ENCODE measurements around the gene RGS16. TPM values are rescaled to one million over a fixed set of nuclear protein-coding genes. Genes with fewer than 3 reads are reported as not detected.

Gene RGS16
- total and polyA plus RNA-seq, 9 of the 15 experiments (the other 6 are each of a cell fraction or from before 2014, with no cell fraction given) = 0.07 to 0.55 (median 0.36) TPM

DNA sequence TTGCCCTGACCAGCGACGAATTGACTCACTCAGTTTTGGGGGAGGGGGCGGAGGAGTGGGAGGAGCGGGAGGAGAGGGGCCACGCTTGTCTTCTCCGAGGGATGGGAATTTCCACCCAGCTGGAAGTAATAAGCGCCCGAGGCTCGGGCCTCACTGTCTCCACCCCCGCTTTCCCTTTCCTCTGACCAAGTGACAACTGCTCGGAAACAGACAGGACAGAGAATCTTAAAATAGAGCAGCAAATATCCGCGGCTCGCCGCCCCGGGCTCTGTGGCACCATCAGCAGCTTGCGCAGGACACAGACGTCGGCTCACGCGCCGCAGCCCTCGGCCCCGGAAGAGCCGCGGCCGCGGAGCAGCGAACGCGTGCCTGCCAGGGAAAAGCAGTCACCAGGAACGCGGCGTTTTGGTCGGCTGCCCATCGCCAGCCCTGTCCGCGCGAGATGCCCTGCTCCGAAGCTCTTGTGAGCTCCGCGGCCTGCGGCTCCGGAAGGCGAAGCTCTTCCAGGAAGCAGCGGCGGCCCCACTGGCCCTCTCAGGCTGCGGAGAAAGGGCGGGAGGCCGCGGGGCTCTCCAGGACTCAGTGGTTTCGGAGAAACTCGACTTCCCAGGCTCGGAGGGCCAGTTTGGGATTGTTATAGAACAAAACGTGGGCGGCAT, 10.7 kb upstream of the RGS16 start (continued):
- TF ChIP-seq MAZ (CRISPR knock-in tag; conservative IDR thresholded peaks at IDR 0.05 in 1 of 2, IDR thresholded peaks at IDR 0.05 in 1 of 2) = peak; percentile 63 to 64
- TF ChIP-seq, protein P1, sequence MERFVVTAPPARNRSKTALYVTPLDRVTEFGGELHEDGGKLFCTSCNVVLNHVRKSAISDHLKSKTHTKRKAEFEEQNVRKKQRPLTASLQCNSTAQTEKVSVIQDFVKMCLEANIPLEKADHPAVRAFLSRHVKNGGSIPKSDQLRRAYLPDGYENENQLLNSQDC (CRISPR knock-in tag; IDR thresholded peaks at IDR 0.05) = no peak
- TF ChIP-seq DMBX1 (CRISPR knock-in tag; IDR thresholded peaks at IDR 0.05; ENCODE audit: borderline replicate concordance) = no peak
- TF ChIP-seq JUNB (CRISPR knock-in tag; conservative IDR thresholded peaks at IDR 0.05) = no peak
- TF ChIP-seq MTA2 (IDR thresholded peaks at IDR 0.05; ENCODE audit: low read depth) = no peak
- TF ChIP-seq BRCA1 (IDR thresholded peaks at IDR 0.05) = no peak
- TF ChIP-seq BRCA1 (CRISPR knock-in tag; IDR thresholded peaks at IDR 0.05) = no peak
- no peak for TF ChIP-seq FOSL1 (tag; conservative IDR thresholded peaks at IDR 0.05)
- peak; percentile 66 for TF ChIP-seq EGR1 (conservative IDR thresholded peaks at IDR 0.05)
- TF ChIP-seq, protein P2, sequence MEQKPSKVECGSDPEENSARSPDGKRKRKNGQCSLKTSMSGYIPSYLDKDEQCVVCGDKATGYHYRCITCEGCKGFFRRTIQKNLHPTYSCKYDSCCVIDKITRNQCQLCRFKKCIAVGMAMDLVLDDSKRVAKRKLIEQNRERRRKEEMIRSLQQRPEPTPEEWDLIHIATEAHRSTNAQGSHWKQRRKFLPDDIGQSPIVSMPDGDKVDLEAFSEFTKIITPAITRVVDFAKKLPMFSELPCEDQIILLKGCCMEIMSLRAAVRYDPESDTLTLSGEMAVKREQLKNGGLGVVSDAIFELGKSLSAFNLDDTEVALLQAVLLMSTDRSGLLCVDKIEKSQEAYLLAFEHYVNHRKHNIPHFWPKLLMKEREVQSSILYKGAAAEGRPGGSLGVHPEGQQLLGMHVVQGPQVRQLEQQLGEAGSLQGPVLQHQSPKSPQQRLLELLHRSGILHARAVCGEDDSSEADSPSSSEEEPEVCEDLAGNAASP (IDR thresholded peaks at IDR 0.05) = no peak
- no peak for TF ChIP-seq PURB (CRISPR knock-in tag; IDR thresholded peaks at IDR 0.05; ENCODE audit: low read depth)
- no peak for TF ChIP-seq ZBTB1 (CRISPR knock-in tag; IDR thresholded peaks at IDR 0.05; ENCODE audit: borderline replicate concordance, low read depth)
- TF ChIP-seq RBM39 (optimal IDR thresholded peaks at IDR 0.05; ENCODE audit: low read depth, low read length) = no peak
- no peak for TF ChIP-seq ZFX (CRISPR knock-in tag; IDR thresholded peaks at IDR 0.05)
- TF ChIP-seq KDM2B (CRISPR knock-in tag; IDR thresholded peaks at IDR 0.05) = peak; percentile 29; the same call in 1 of the 2 replicates
- no peak for TF ChIP-seq PHF8 (IDR thresholded peaks at IDR 0.05; ENCODE audit: borderline replicate concordance, low read length)
- TF ChIP-seq ETV5 (CRISPR knock-in tag; IDR thresholded peaks at IDR 0.05; ENCODE audit: low read depth) = 0 out of 2 replicates have a peak, but pooled peaks have one; percentile 25
- no peak for TF ChIP-seq ARHGAP35 (IDR thresholded peaks at IDR 0.05; ENCODE audit: partially characterized antibody)
- no peak for TF ChIP-seq ZNF232 (CRISPR knock-in tag; IDR thresholded peaks at IDR 0.05)
- 0 out of 4 replicates have a peak, but pooled peaks of 1 of the 2 experiments have one; percentile 2 for TF ChIP-seq RAD21 (CRISPR knock-in tag; conservative IDR thresholded peaks at IDR 0.05 in 1 of 2, IDR thresholded peaks at IDR 0.05 in 1 of 2)
- TF ChIP-seq ZNF311 (CRISPR knock-in tag; IDR thresholded peaks at IDR 0.05) = peak; percentile 70; the same call in 1 of the 2 replicates
- TF ChIP-seq KLF6 (CRISPR knock-in tag; IDR thresholded peaks at IDR 0.05; ENCODE audit: borderline replicate concordance) = no peak
- TF ChIP-seq CBFA2T2 (conservative IDR thresholded peaks at IDR 0.05) = no peak
- no peak for TF ChIP-seq STAT5B (CRISPR knock-in tag; IDR thresholded peaks at IDR 0.05)
- TF ChIP-seq ZC3H4 (CRISPR knock-in tag; IDR thresholded peaks at IDR 0.05; ENCODE audit: borderline replicate concordance) = no peak
- TF ChIP-seq ERF (CRISPR knock-in tag; IDR thresholded peaks at IDR 0.05) = peak; percentile 79; the same call in 1 of the 2 replicates
- TF ChIP-seq ZNF41 (CRISPR knock-in tag; conservative IDR thresholded peaks at IDR 0.05) = no peak
- no peak for TF ChIP-seq DDX20 (tag; IDR thresholded peaks at IDR 0.05; ENCODE audit: low read depth)
- 0 out of 2 replicates have a peak, but pooled peaks have one; percentile 33 for TF ChIP-seq ZNF830 (CRISPR knock-in tag; IDR thresholded peaks at IDR 0.05)
- no peak for TF ChIP-seq HNRNPH1 (optimal IDR thresholded peaks at IDR 0.05; ENCODE audit: low read depth, low read length)
- TF ChIP-seq SNRNP70 (optimal IDR thresholded peaks at IDR 0.05; ENCODE audit: low read depth, low read length) = no peak

Data from K562 (cell line).